A549 (cell line): ENCODE data around the gene RFPL2.

Experiments
- BHLHE40 ChIP-seq: IDR thresholded peaks from 2 replicates; pipeline ENCODE4 v1.6.1; 2012; ENCODE audit warnings: low read depth, low read length, inconsistent platforms
- MAFK ChIP-seq: fragments of 450-650 bp; IDR thresholded peaks from 2 replicates; pipeline ENCODE4 v1.6.1; 2014; ENCODE audit not compliant: partially characterized antibody
- MAX ChIP-seq: IDR thresholded peaks from 2 replicates; pipeline ENCODE4 v1.6.1; 2012
- MAZ ChIP-seq: fragments of 150-350 bp; IDR thresholded peaks from 2 replicates; pipeline ENCODE4 v1.6.1; 2014; ENCODE audit warnings: antibody characterized with exemption, low read depth, low read length, borderline replicate concordance
- TF ChIP-seq, protein P1 (sequence below): fragments of >200 bp; sonication (Bioruptor Twin); formaldehyde crosslinking; IDR thresholded peaks from 3 replicates; pipeline ENCODE4 v1.5.1; 2016

DNA sequence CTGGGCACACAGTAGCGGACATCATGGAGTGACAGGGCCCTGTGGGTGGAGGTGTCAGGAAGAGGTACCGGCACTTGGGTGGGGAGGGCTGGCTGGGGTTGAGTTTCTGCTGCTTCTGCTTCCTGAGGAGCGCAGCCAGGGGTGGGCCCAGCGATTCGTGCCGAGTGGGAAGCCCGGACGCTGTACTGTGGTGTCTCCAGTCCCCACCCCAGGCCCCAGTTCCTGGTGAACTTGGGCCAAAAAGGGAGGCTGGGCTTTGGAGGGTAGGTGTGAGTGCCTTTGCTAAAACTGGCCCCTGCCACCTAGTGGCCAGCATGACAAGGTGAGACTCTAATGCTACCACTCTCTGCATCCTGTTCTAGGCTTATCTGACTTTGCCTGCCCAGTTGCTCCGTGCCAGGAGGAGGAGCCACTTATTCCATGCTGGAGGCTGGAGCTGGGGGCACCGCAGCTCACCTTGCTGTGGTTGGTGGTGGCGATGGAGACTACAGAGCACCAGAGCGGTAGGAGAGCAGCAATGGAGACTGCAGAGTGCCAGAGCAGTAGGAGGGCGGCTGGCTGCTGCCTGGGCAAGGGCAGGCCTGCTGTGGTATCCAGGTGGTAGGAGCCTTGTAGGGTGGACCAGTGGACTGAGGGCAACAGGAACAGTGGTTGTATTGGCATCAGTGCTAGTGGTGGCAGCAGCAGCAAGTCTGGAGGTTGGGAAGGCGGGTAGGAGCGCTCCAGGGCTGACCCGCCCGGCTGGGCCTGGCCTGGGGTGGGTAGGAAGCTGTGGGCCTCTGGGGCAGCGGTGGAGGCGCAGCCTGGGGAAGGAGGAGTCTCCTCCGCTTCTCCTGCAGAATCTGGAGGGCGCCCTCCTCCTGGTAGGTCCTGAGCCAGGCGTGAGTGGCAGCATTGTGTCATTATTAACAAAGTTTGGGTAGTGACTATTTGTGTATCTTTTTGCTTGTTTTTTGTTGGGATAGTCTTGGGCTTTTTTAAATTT lies 2.2 kb upstream of the RFPL2 start:
- TF ChIP-seq, protein P1, sequence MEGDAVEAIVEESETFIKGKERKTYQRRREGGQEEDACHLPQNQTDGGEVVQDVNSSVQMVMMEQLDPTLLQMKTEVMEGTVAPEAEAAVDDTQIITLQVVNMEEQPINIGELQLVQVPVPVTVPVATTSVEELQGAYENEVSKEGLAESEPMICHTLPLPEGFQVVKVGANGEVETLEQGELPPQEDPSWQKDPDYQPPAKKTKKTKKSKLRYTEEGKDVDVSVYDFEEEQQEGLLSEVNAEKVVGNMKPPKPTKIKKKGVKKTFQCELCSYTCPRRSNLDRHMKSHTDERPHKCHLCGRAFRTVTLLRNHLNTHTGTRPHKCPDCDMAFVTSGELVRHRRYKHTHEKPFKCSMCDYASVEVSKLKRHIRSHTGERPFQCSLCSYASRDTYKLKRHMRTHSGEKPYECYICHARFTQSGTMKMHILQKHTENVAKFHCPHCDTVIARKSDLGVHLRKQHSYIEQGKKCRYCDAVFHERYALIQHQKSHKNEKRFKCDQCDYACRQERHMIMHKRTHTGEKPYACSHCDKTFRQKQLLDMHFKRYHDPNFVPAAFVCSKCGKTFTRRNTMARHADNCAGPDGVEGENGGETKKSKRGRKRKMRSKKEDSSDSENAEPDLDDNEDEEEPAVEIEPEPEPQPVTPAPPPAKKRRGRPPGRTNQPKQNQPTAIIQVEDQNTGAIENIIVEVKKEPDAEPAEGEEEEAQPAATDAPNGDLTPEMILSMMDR: peak; percentile 53
- TF ChIP-seq MAZ (no peak), BHLHE40 (no peak), MAX (no peak), MAFK (no peak)
